Endothelial cell of hepatic sinusoid (primary cell): ENCODE data around the gene ATP1A2.

ENCODE experiments used
- in situ Hi-C: cut with HindIII; loops from 2 replicates; pipeline ENCODE4 v1.10.0; 2017; ENCODE audit warnings: low sequenced_read_pairs

The ATP1A2 gene

GRCh38 chr1:160084771-160085321 is 30.7 kb upstream of the ATP1A2 start:
- in situ Hi-C loops: loop anchor here (5.0 kb wide), 1 partner anchor 47 kb away; no protein-coding TSS in a partner anchor

GRCh38 chr1:160085686-160086455 is 29.7 kb upstream of the ATP1A2 start:
- in situ Hi-C loops: loop anchor here (5.0 kb wide), 1 partner anchor 46 kb away; no protein-coding TSS in a partner anchor

GRCh38 chr1:160086456-160086892 is 29.1 kb upstream of the ATP1A2 start:
- in situ Hi-C loops: loop anchor here (5.0 kb wide), 1 partner anchor 46 kb away; no protein-coding TSS in a partner anchor

GRCh38 chr1:160087118-160087662 is 28.4 kb upstream of the ATP1A2 start:
- in situ Hi-C loops: loop anchor here (5.0 kb wide), 1 partner anchor 45 kb away; no protein-coding TSS in a partner anchor

- in situ Hi-C loops: loop anchor here (5.0 kb wide), 1 partner anchor 42 kb away; no protein-coding TSS in a partner anchor
Observed at GRCh38 chr1:160089883-160090282, 25.7 kb upstream of the ATP1A2 start.

- in situ Hi-C loops: no loop called here
Observed at GRCh38 chr1:160090760-160091159, 24.8 kb upstream of the ATP1A2 start.

GRCh38 chr1:160091666-160092223 is 23.8 kb upstream of the ATP1A2 start:
- in situ Hi-C loops: no loop called here

- in situ Hi-C loops: no loop called here
Observed at GRCh38 chr1:160092366-160093068, 23.0 kb upstream of the ATP1A2 start.

- in situ Hi-C loops: no loop called here
Observed at GRCh38 chr1:160093069-160093395, 22.5 kb upstream of the ATP1A2 start.

- in situ Hi-C loops: no loop called here
Observed at GRCh38 chr1:160093624-160094290, 21.8 kb upstream of the ATP1A2 start.

GRCh38 chr1:160094291-160094625 is 21.3 kb upstream of the ATP1A2 start:
- in situ Hi-C loops: no loop called here

- in situ Hi-C loops: no loop called here
Observed at GRCh38 chr1:160094806-160095205, 20.8 kb upstream of the ATP1A2 start.

- in situ Hi-C loops: no loop called here
Observed at GRCh38 chr1:160095382-160096105, 20.0 kb upstream of the ATP1A2 start.

GRCh38 chr1:160096274-160097116 is 19.1 kb upstream of the ATP1A2 start:
- in situ Hi-C loops: no loop called here

GRCh38 chr1:160097151-160097910 is 18.2 kb upstream of the ATP1A2 start:
- in situ Hi-C loops: no loop called here

- in situ Hi-C loops: no loop called here
Observed at GRCh38 chr1:160097911-160098851, 17.4 kb upstream of the ATP1A2 start, which contains the start of gene IGSF8. TSS of gene IGSF8 (minus strand) at chr1:160098619. CDS start at chr1:160098472, 147 bp downstream.
